DND-41 (cell line): ENCODE results near the gene MRPL9.

ENCODE experiments used
- EZH2 ChIP-seq: IDR thresholded peaks from 3 replicates; pipeline ENCODE4 v1.6.1; 2012; ENCODE audit warnings: borderline replicate concordance, low read depth, mild to moderate bottlenecking, moderate library complexity, low read length, inconsistent platforms; ENCODE audit not compliant: severe bottlenecking
- TF ChIP-seq, protein P1 (sequence below): IDR thresholded peaks from 2 replicates; pipeline ENCODE4 v1.5.1; 2012; ENCODE audit warnings: borderline replicate concordance, low read length, moderate library complexity, mild to moderate bottlenecking; ENCODE audit not compliant: poor library complexity, severe bottlenecking; ENCODE audit errors: extremely low read depth

DNA sequence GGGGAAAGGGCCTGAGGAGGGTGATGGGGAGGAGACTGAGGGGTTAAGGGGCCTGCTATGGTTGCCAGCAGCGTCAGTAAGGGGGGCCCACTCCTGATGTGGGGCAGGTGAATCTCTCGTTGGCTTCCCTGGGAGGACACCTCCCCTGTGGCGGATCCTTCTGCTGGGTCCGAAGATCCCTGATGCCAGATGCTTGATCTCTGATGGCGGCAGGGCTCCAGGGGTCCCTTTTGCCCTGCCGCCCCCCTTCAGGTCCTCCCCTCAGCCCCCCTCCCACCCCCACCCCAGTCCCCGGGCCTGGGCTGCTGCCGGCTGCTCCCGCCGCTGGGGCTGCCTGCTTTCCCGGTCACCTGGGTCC lies 46.9 kb downstream of the MRPL9 start:
- TF ChIP-seq, protein P1, sequence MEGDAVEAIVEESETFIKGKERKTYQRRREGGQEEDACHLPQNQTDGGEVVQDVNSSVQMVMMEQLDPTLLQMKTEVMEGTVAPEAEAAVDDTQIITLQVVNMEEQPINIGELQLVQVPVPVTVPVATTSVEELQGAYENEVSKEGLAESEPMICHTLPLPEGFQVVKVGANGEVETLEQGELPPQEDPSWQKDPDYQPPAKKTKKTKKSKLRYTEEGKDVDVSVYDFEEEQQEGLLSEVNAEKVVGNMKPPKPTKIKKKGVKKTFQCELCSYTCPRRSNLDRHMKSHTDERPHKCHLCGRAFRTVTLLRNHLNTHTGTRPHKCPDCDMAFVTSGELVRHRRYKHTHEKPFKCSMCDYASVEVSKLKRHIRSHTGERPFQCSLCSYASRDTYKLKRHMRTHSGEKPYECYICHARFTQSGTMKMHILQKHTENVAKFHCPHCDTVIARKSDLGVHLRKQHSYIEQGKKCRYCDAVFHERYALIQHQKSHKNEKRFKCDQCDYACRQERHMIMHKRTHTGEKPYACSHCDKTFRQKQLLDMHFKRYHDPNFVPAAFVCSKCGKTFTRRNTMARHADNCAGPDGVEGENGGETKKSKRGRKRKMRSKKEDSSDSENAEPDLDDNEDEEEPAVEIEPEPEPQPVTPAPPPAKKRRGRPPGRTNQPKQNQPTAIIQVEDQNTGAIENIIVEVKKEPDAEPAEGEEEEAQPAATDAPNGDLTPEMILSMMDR, result no peak
- TF ChIP-seq EZH2, result no peak
